ENCODE data around the gene VCL. TPM values are rescaled to one million over a fixed set of nuclear protein-coding genes. Genes with fewer than 3 reads are reported as not detected.

The VCL gene
- total RNA-seq, 1 experiment from 2014 or later = 92.2 TPM

DNA sequence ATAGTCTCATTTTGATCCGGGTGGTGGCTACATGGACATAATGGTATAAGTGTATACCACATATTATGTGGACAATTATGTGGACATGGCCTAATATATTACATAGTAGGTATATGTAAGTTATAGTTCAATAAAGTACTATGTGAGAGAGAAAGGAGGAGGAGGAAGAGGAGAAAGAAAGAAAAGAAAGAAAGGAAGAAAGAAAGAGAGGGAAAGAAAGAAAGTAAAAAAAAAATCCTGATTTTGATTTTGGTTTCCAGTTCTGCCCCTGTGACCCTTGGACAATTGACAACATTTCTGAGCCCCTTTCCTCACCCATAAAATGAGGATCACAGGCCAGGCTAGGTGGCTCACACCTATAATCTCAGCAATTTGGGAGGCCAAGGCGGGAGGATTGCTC lies 42.2 kb upstream of the VCL start:
- H3K4me1 Mint-ChIP-seq (ENCODE audit: low read depth, unreplicated experiment) = no peaks in the 10 kb centered on the region
- H3K9me3 Mint-ChIP-seq (ENCODE audit: unreplicated experiment) = no peaks in the 10 kb centered on the region
- H3K27me3 Mint-ChIP-seq (ENCODE audit: insufficient read depth, unreplicated experiment) = no peaks in the 10 kb centered on the region
- Histone ChIP-seq H3K36me3 (ENCODE audit: control insufficient read depth, insufficient read depth, low read length) (no peaks in the 10 kb centered on the region), H3K9me3 (no peaks in the 10 kb centered on the region), H3K4me3 (ENCODE audit: low read depth, low read length) (no peak overlapping the region), H3K4me1 (no peaks in the 10 kb centered on the region; the same call in 1 of the 2 replicates), H3K27me3 (replicated peaks; ENCODE audit: control insufficient read depth, insufficient read depth, low read length) (no peaks in the 10 kb centered on the region)
- H3K27ac Mint-ChIP-seq (ENCODE audit: unreplicated experiment) = no peak overlapping the region
- TF ChIP-seq, protein P1, sequence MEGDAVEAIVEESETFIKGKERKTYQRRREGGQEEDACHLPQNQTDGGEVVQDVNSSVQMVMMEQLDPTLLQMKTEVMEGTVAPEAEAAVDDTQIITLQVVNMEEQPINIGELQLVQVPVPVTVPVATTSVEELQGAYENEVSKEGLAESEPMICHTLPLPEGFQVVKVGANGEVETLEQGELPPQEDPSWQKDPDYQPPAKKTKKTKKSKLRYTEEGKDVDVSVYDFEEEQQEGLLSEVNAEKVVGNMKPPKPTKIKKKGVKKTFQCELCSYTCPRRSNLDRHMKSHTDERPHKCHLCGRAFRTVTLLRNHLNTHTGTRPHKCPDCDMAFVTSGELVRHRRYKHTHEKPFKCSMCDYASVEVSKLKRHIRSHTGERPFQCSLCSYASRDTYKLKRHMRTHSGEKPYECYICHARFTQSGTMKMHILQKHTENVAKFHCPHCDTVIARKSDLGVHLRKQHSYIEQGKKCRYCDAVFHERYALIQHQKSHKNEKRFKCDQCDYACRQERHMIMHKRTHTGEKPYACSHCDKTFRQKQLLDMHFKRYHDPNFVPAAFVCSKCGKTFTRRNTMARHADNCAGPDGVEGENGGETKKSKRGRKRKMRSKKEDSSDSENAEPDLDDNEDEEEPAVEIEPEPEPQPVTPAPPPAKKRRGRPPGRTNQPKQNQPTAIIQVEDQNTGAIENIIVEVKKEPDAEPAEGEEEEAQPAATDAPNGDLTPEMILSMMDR (IDR thresholded peaks at IDR 0.05; ENCODE audit: insufficient read depth in 1 of 2, low read depth in 1 of 2, low read length in 1 of 2, severe bottlenecking in 1 of 2, unreplicated experiment in 1 of 2) = no peak
- POLR2A ChIA-PET = no interaction called here
- no peak overlapping the region for H3K4me3 Mint-ChIP-seq (ENCODE audit: unreplicated experiment)
- DNase-seq = no peak
- BruUV-seq (replicated peaks) = no TSS peak
- CTCF ChIA-PET = interaction anchor here (2.0 kb wide), 1 partner anchor 70 kb away, joined by 13 read pairs; no protein-coding TSS in a partner anchor
- intact Hi-C loops (cut with micrococcal nuclease; ENCODE audit: unreplicated experiment) = no loop called here
- no peaks in the 10 kb centered on the region for H3K36me3 Mint-ChIP-seq (ENCODE audit: insufficient read depth, unreplicated experiment)

GRCh38 chr10:73956476-73957359 lies 41.2 kb upstream of the VCL start:
- no peaks in the 10 kb centered on the region for H3K36me3 ChIP-seq (ENCODE audit: control insufficient read depth, insufficient read depth, low read length)
- no peaks in the 10 kb centered on the region for H3K9me3 ChIP-seq
- TF ChIP-seq, protein P1 (IDR thresholded peaks at IDR 0.05; ENCODE audit: insufficient read depth in 1 of 2, low read depth in 1 of 2, low read length in 1 of 2, severe bottlenecking in 1 of 2, unreplicated experiment in 1 of 2) = no peak
- Mint-ChIP-seq H3K36me3 (ENCODE audit: insufficient read depth, unreplicated experiment) (no peaks in the 10 kb centered on the region), H3K9me3 (ENCODE audit: unreplicated experiment) (no peaks in the 10 kb centered on the region), H3K27ac (ENCODE audit: unreplicated experiment) (no peak overlapping the region), H3K4me3 (ENCODE audit: unreplicated experiment) (no peak overlapping the region), H3K27me3 (ENCODE audit: insufficient read depth, unreplicated experiment) (no peaks in the 10 kb centered on the region), H3K4me1 (ENCODE audit: low read depth, unreplicated experiment) (no peaks in the 10 kb centered on the region)
- BruUV-seq (replicated peaks) = no TSS peak
- H3K4me1 ChIP-seq = no peaks in the 10 kb centered on the region; the same call in 1 of the 2 replicates
- DNase-seq = no peak
- POLR2A ChIA-PET = no interaction called here
- H3K4me3 ChIP-seq (ENCODE audit: low read depth, low read length) = no peak overlapping the region
- intact Hi-C loops (cut with micrococcal nuclease; ENCODE audit: unreplicated experiment) = loop anchor here (1.0 kb wide), 2 partner anchors 70 to 102 kb away; no protein-coding TSS in a partner anchor
- no peaks in the 10 kb centered on the region for H3K27me3 ChIP-seq (replicated peaks; ENCODE audit: control insufficient read depth, insufficient read depth, low read length)
- CTCF ChIA-PET = interaction anchor here (0.6 to 2.0 kb wide), 8 partner anchors 10 to 95 kb away, joined by 3 to 13 read pairs (median 3); partner anchors contain the start of gene VCL

DNA sequence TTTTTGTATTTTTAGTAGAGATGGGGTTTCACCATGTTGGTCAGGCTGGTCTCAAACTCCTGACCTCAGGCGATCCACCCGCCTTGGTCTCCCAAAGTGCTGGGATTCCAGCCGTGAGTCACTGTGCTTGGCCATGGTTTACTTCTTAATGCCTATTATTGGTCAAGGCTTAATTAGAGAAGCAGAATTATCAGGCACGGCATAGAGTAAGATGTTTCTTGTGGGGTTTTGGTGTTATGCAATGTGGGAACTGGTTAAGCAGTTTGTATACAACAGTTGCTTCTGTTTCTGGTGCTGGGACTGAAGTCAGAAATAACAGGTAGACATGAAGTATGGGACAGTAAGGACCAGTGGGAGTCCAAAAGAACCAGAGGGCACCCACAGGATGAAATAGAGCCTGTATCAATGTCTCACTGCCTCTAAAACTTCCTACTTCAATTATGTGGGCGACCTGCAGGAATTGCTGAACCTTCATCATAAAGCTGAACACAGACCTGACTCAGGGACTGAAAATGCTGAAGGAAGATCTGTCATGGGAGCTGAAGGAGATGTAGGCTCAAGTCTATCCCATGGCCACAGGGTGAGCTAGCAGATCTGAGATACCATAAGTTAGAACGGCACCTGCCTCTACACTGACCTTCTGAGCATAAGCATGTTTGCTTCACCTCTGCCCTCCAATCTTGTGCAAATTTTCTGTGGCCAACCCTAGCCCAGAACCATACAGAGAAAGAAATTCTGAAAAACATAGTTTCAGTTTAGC lies 38.3 kb upstream of the VCL start:
- Mint-ChIP-seq H3K4me3 (ENCODE audit: unreplicated experiment) (no peak overlapping the region), H3K36me3 (ENCODE audit: insufficient read depth, unreplicated experiment) (no peaks in the 10 kb centered on the region), H3K27me3 (ENCODE audit: insufficient read depth, unreplicated experiment) (no peaks in the 10 kb centered on the region), H3K9me3 (ENCODE audit: unreplicated experiment) (no peaks in the 10 kb centered on the region), H3K27ac (ENCODE audit: unreplicated experiment) (no peak overlapping the region), H3K4me1 (ENCODE audit: low read depth, unreplicated experiment) (no peaks in the 10 kb centered on the region)
- Histone ChIP-seq H3K4me3 (ENCODE audit: low read depth, low read length) (no peak overlapping the region), H3K4me1 (no peaks in the 10 kb centered on the region; the same call in 1 of the 2 replicates), H3K9me3 (no peaks in the 10 kb centered on the region), H3K36me3 (ENCODE audit: control insufficient read depth, insufficient read depth, low read length) (no peaks in the 10 kb centered on the region), H3K27me3 (replicated peaks; ENCODE audit: control insufficient read depth, insufficient read depth, low read length) (no peaks in the 10 kb centered on the region)
- TF ChIP-seq, protein P1 (IDR thresholded peaks at IDR 0.05; ENCODE audit: insufficient read depth in 1 of 2, low read depth in 1 of 2, low read length in 1 of 2, severe bottlenecking in 1 of 2, unreplicated experiment in 1 of 2) = no peak
- POLR2A ChIA-PET = no interaction called here
- DNase-seq = no peak
- CTCF ChIA-PET = interaction anchor here (1.0 kb wide), 1 partner anchor 99 kb away, joined by 3 read pairs; no protein-coding TSS in a partner anchor
- intact Hi-C loops (cut with micrococcal nuclease; ENCODE audit: unreplicated experiment) = no loop called here
- no TSS peak for BruUV-seq (replicated peaks)
